Measurements from ENCODE around the gene BACE1.

DNA sequence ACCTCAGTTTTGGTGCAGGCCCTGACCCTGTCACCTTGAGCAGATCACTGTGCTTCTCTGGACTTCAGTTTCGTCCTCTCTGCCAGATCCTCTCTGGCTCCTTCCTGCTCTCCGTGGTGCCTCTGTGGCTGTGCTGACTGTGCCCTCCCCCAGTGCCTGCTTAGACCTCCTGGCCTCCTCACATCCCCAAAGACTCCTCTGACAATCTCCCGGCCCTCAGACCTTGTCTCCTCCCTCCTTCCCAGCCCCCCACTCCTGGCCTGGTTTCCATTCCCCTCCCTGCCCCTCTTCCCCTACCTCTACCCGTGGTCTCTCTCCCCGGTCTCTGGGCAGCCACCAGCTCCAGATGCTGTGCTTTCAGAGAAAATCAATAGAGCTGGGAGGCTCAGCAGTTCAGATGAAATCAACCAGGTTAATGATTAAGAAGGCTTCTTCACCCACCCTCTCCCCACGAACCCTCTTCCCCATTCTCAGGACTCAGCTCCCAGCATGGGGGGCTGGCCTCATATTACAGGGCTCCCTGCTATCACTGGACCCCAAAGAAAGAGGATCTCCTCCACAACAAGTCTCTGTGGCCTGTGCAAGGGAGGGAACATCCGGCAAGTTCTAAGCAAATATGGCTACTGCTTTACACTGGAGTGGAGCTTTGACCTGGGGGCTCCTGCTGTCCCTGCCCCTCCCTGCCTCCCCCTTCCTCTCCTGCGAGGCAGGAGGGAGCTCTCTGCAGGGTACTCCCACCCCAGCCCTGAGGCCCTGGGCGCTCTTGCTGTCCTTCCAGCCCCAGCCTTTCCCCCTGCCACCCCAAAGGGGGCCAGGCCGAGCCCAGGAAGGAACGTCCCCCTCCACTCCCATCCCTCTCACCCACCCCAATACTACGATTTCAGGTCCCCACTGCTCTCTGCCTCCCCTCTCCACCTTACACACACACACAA lies 16.4 kb downstream of the BACE1 start:
- TF ChIP-seq, protein P1, sequence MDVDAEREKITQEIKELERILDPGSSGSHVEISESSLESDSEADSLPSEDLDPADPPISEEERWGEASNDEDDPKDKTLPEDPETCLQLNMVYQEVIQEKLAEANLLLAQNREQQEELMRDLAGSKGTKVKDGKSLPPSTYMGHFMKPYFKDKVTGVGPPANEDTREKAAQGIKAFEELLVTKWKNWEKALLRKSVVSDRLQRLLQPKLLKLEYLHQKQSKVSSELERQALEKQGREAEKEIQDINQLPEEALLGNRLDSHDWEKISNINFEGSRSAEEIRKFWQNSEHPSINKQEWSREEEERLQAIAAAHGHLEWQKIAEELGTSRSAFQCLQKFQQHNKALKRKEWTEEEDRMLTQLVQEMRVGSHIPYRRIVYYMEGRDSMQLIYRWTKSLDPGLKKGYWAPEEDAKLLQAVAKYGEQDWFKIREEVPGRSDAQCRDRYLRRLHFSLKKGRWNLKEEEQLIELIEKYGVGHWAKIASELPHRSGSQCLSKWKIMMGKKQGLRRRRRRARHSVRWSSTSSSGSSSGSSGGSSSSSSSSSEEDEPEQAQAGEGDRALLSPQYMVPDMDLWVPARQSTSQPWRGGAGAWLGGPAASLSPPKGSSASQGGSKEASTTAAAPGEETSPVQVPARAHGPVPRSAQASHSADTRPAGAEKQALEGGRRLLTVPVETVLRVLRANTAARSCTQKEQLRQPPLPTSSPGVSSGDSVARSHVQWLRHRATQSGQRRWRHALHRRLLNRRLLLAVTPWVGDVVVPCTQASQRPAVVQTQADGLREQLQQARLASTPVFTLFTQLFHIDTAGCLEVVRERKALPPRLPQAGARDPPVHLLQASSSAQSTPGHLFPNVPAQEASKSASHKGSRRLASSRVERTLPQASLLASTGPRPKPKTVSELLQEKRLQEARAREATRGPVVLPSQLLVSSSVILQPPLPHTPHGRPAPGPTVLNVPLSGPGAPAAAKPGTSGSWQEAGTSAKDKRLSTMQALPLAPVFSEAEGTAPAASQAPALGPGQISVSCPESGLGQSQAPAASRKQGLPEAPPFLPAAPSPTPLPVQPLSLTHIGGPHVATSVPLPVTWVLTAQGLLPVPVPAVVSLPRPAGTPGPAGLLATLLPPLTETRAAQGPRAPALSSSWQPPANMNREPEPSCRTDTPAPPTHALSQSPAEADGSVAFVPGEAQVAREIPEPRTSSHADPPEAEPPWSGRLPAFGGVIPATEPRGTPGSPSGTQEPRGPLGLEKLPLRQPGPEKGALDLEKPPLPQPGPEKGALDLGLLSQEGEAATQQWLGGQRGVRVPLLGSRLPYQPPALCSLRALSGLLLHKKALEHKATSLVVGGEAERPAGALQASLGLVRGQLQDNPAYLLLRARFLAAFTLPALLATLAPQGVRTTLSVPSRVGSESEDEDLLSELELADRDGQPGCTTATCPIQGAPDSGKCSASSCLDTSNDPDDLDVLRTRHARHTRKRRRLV (CRISPR knock-in tag; IDR thresholded peaks at IDR 0.05) = 0 out of 2 replicates have a peak, but pooled peaks have one; percentile 60
- TF ChIP-seq, protein P2, sequence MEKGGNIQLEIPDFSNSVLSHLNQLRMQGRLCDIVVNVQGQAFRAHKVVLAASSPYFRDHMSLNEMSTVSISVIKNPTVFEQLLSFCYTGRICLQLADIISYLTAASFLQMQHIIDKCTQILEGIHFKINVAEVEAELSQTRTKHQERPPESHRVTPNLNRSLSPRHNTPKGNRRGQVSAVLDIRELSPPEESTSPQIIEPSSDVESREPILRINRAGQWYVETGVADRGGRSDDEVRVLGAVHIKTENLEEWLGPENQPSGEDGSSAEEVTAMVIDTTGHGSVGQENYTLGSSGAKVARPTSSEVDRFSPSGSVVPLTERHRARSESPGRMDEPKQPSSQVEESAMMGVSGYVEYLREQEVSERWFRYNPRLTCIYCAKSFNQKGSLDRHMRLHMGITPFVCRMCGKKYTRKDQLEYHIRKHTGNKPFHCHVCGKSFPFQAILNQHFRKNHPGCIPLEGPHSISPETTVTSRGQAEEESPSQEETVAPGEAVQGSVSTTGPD (CRISPR knock-in tag; IDR thresholded peaks at IDR 0.05) = no peak
- TF ChIP-seq ZNF678 (CRISPR knock-in tag; IDR thresholded peaks at IDR 0.05) (no peak), SIN3A (IDR thresholded peaks at IDR 0.05; ENCODE audit: borderline replicate concordance, low read depth, low read length) (peak; percentile 73; the same call in 1 of the 2 replicates), RFXANK (CRISPR knock-in tag; IDR thresholded peaks at IDR 0.05) (no peak), MXI1 (IDR thresholded peaks at IDR 0.05; ENCODE audit: borderline replicate concordance, low read depth, low read length) (no peak)
